ENCODE measurements around the gene FYN. TPM values are rescaled to one million over a fixed set of nuclear protein-coding genes. Genes with fewer than 3 reads are reported as not detected.

FYN gene
- total and polyA plus RNA-seq, 9 of the 15 experiments (the other 6 are each of a cell fraction or from before 2014, with no cell fraction given), result 2.9 to 22.1 (median 11.4) TPM

DNA sequence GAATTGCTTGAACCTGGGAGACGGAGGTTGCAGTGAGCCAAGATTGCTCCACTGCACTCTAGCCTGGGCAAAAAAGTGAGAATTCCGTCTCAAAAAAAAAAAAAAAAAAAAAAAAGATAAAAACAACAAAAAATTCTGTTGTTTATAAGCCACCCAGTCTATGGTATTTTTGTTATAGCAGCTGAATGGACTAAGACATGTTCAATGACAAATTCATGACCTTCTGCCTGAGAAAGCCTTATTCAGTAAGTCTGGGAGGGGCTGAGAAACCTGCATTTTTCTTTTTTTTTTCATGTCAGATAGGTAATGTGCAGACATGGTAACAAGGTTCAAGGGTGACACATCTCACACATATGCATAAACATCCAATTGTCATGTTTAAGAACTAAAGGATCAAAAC is 227.2 kb downstream of the FYN start:
- DNase-seq (ENCODE audit: extremely low read depth in 1 of 4, low spot score in 3 of 4) (no peak), FAIRE-seq (no peak), ATAC-seq (no peak)
- Histone ChIP-seq H3K9me1 (ENCODE audit: control insufficient read depth, insufficient read depth, low read length) (no peaks in the 10 kb centered on the region), H3K27ac (ENCODE audit: extremely low read depth, low read depth, low read length) (no peak overlapping the region), H3K36me3 (ENCODE audit: control insufficient read depth, insufficient read depth, low read length) (no peaks in the 10 kb centered on the region), H4K20me1 (replicated peaks; ENCODE audit: control insufficient read depth, insufficient read depth, low read length) (no peaks in the 10 kb centered on the region), H3K9me3 (replicated peaks; ENCODE audit: control insufficient read depth, insufficient read depth, low read depth, low read length) (no peaks in the 10 kb centered on the region; the same call in 1 of the 2 replicates), H3K27me3 (ENCODE audit: control insufficient read depth in 2 of 2, insufficient read depth in 2 of 2, low read length in 2 of 2) (peaks cover 7 to 11% of the 10 kb centered on the region in 2 experiments; a peak in 4 of 5 replicates), H3K4me2 (ENCODE audit: insufficient read depth, low read length) (no peak overlapping the region), H2AFZ (ENCODE audit: low read depth, low read length) (no peak overlapping the region), H3K4me3 (no peak overlapping the region), H3K4me1 (replicated peaks in 1 of 2; ENCODE audit: control insufficient read depth in 2 of 2, insufficient read depth in 2 of 2, low read length in 2 of 2) (no peaks in the 10 kb centered on the region), H3K79me2 (ENCODE audit: control insufficient read depth, insufficient read depth, low read length) (no peaks in the 10 kb centered on the region), H3K9ac (ENCODE audit: insufficient read depth in 1 of 2, low read depth in 2 of 2, low read length in 2 of 2) (no peak overlapping the region)
- ChIA-PET POLR2A (no interaction called here), CTCF (ENCODE audit: low intra/inter-chr PET ratio) (interaction anchor here (0.5 kb wide), 1 partner anchor 389 kb away, joined by 3 read pairs; no protein-coding TSS in a partner anchor)
- intact Hi-C loops (cut with micrococcal nuclease) (no loop called here), in situ Hi-C loops (cut with MboI) (loop anchor here (10.0 to 25.0 kb wide), 2 partner anchors 384 to 591 kb away; a partner anchor contains a TSS)
- BruUV-seq (replicated peaks), result no TSS peak
- no CpG with 5 or more reads among the region's 2 CpGs for WGBS (ENCODE audit: insufficient coverage, low coverage, missing lambda C conversion rate)
- no peak for TF ChIP-seq POLR2AphosphoS5 (IDR thresholded peaks at IDR 0.05; ENCODE audit: control insufficient read depth, insufficient read depth, low read depth, low read length)
- 0 out of 2 replicates have a peak, but pooled peaks have one; percentile 56 for TF ChIP-seq ZNF12 (CRISPR knock-in tag; IDR thresholded peaks at IDR 0.05)
- TF ChIP-seq HDAC2 (IDR thresholded peaks at IDR 0.05), result no peak

DNA sequence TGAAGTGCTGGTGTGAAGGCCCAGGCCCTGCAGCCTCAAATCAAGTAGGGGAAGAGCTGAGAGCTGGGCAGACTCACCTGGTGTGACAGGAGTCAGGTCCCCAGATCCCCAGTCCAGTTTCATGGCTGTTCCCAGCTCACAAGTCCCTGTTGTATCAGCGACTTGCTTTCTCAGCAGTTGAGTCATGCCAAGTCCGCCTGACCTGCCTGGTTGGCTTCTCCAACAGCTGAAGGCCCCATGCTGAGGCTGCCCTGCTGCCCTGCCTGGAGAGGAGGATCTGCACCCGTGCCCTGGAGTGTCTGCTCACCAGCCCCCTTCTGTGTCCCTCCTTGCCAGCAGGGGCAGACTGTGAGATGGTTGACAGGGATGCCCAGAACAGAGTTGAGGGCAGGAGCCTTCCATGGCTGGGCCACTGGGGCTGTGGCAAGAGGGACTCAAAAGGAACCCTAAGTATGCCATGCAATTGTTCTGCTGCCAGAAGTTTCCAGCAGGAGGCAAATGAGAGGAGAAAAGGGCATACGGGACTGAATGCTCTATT is 228.3 kb downstream of the FYN start:
- H3K4me3 ChIP-seq, result no peak overlapping the region
- intact Hi-C loops (cut with micrococcal nuclease), result loop anchor here (5.0 kb wide), 1 partner anchor 63 kb away; no protein-coding TSS in a partner anchor
- CTCF ChIA-PET (ENCODE audit: low intra/inter-chr PET ratio), result interaction anchor here (0.6 kb wide), 1 partner anchor 283 kb away, joined by 3 read pairs; no protein-coding TSS in a partner anchor
- 0 out of 4 replicates have a peak overlapping the region, but pooled peaks of 1 of the 2 experiments have one; percentile 9 for H3K9ac ChIP-seq (ENCODE audit: insufficient read depth in 1 of 2, low read depth in 2 of 2, low read length in 2 of 2)
- H3K79me2 ChIP-seq (ENCODE audit: control insufficient read depth, insufficient read depth, low read length), result no peaks in the 10 kb centered on the region
- POLR2A ChIA-PET, result interaction anchor here (1.6 kb wide), 1 partner anchor 20 kb away, joined by 4 read pairs; no protein-coding TSS in a partner anchor
- ATAC-seq, result no peak
- peaks cover 1 to 7% of the 10 kb centered on the region in 2 experiments; a peak in 4 of 5 replicates for H3K27me3 ChIP-seq (ENCODE audit: control insufficient read depth in 2 of 2, insufficient read depth in 2 of 2, low read length in 2 of 2)
- BruUV-seq (replicated peaks), result no TSS peak
- in situ Hi-C loops (cut with MboI), result loop anchor here (10.0 to 25.0 kb wide), 2 partner anchors 383 to 590 kb away; a partner anchor contains a TSS
- H3K27ac ChIP-seq (ENCODE audit: extremely low read depth, low read depth, low read length), result no peak overlapping the region
- WGBS (ENCODE audit: insufficient coverage, low coverage, missing lambda C conversion rate), result 16% methylated on average over 3 of the region's 4 CpGs
- no peaks in the 10 kb centered on the region for H3K9me1 ChIP-seq (ENCODE audit: control insufficient read depth, insufficient read depth, low read length)
- no peaks in the 10 kb centered on the region for H3K4me1 ChIP-seq (replicated peaks in 1 of 2; ENCODE audit: control insufficient read depth in 2 of 2, insufficient read depth in 2 of 2, low read length in 2 of 2)
- no peak for FAIRE-seq
- no peaks in the 10 kb centered on the region for H4K20me1 ChIP-seq (replicated peaks; ENCODE audit: control insufficient read depth, insufficient read depth, low read length)
- TF ChIP-seq EP300 (IDR thresholded peaks at IDR 0.05; ENCODE audit: low read length) (no peak), NR2F6 (CRISPR knock-in tag; IDR thresholded peaks at IDR 0.05) (no peak), HEY1 (CRISPR knock-in tag; IDR thresholded peaks at IDR 0.05; ENCODE audit: borderline replicate concordance) (no peak), ZNF512 (tag; IDR thresholded peaks at IDR 0.05) (no peak), ZNF668 (CRISPR knock-in tag; IDR thresholded peaks at IDR 0.05) (no peak), FOXP1 (CRISPR knock-in tag; IDR thresholded peaks at IDR 0.05) (no peak), CBFA2T3 (IDR thresholded peaks at IDR 0.05) (no peak), ZFP1 (CRISPR knock-in tag; IDR thresholded peaks at IDR 0.05) (no peak)
- TF ChIP-seq, protein P1, sequence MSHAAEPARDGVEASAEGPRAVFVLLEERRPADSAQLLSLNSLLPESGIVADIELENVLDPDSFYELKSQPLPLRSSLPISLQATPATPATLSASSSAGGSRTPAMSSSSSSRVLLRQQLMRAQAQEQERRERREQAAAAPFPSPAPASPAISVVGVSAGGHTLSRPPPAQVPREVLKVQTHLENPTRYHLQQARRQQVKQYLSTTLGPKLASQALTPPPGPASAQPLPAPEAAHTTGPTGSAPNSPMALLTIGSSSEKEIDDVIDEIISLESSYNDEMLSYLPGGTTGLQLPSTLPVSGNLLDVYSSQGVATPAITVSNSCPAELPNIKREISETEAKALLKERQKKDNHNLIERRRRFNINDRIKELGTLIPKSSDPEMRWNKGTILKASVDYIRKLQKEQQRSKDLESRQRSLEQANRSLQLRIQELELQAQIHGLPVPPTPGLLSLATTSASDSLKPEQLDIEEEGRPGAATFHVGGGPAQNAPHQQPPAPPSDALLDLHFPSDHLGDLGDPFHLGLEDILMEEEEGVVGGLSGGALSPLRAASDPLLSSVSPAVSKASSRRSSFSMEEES (CRISPR knock-in tag; IDR thresholded peaks at IDR 0.05), result no peak
- H3K36me3 ChIP-seq (ENCODE audit: control insufficient read depth, insufficient read depth, low read length), result no peaks in the 10 kb centered on the region
- no peak overlapping the region for H2AFZ ChIP-seq (ENCODE audit: low read depth, low read length)
- DNase-seq (ENCODE audit: extremely low read depth in 1 of 4, low spot score in 3 of 4), result no peak
- H3K9me3 ChIP-seq (replicated peaks; ENCODE audit: control insufficient read depth, insufficient read depth, low read depth, low read length), result no peaks in the 10 kb centered on the region; the same call in 1 of the 2 replicates
- H3K4me2 ChIP-seq (ENCODE audit: insufficient read depth, low read length), result no peak overlapping the region

All from K562 (cell line).